Neural crest cell (in vitro differentiated cells): Measurements from ENCODE around the gene LIF. TPM values are rescaled to one million over a fixed set of nuclear protein-coding genes. Genes with fewer than 3 reads are reported as not detected.

Source experiments
- DNase-seq: peaks from one replicate; pipeline ENCODE4 v3.0.0; 2021; ENCODE audit warnings: low read depth, mixed read lengths, low spot score
- H3K27ac Mint-ChIP-seq: one replicate; pipeline ENCODE4 v1.8.0; 2021; ENCODE audit warnings: mild to moderate bottlenecking, mixed read lengths; ENCODE audit not compliant: unreplicated experiment
- H3K27me3 Mint-ChIP-seq: 2 replicates; pipeline ENCODE4 v1.8.0; 2021; ENCODE audit warnings: low read depth, mild to moderate bottlenecking, mixed read lengths
- H3K36me3 Mint-ChIP-seq: 2 replicates; pipeline ENCODE4 v1.8.0; 2021; ENCODE audit warnings: low read depth, mild to moderate bottlenecking, mixed read lengths
- H3K4me1 Mint-ChIP-seq: 2 replicates; pipeline ENCODE4 v1.8.0; 2021; ENCODE audit warnings: mixed read lengths
- H3K4me3 Mint-ChIP-seq: one replicate; pipeline ENCODE4 v1.8.0; 2021; ENCODE audit warnings: mild to moderate bottlenecking, mixed read lengths
- H3K9me3 Mint-ChIP-seq: 2 replicates; pipeline ENCODE4 v1.8.0; 2021; ENCODE audit warnings: mixed read lengths
- CTCF ChIP-seq: fragments of 200-600 bp; sonication (generic); conservative IDR thresholded peaks from 2 replicates; pipeline ENCODE4 v1.5.0; 2021; ENCODE audit warnings: antibody characterized with exemption, mild to moderate bottlenecking
- total RNA-seq: library from RNA; stranded (reverse); gene quantifications from 2 replicates; pipeline ENCODE4 v1.2.1, GENCODE V29; 2021

The LIF gene
- total RNA-seq, 1 donor from 2014 or later: 1.1 TPM

GRCh38 chr22:30192427-30192826, 54.1 kb downstream of the LIF start:
- no peak overlapping the region for H3K27ac Mint-ChIP-seq
- no peaks in the 10 kb centered on the region for H3K9me3 Mint-ChIP-seq
- H3K4me3 Mint-ChIP-seq: no peak overlapping the region
- no peaks in the 10 kb centered on the region for H3K36me3 Mint-ChIP-seq
- H3K27me3 Mint-ChIP-seq: no peaks in the 10 kb centered on the region
- peaks cover 28% of the 10 kb centered on the region for H3K4me1 Mint-ChIP-seq
- TF ChIP-seq CTCF: no peak
- no peak for DNase-seq

GRCh38 chr22:30191040-30191701, 55.4 kb downstream of the LIF start:
- Mint-ChIP-seq H3K27ac (no peak overlapping the region), H3K4me3 (no peak overlapping the region), H3K4me1 (peaks cover 15% of the 10 kb centered on the region), H3K36me3 (no peaks in the 10 kb centered on the region), H3K9me3 (no peaks in the 10 kb centered on the region), H3K27me3 (no peaks in the 10 kb centered on the region)
- no peak for DNase-seq
- TF ChIP-seq CTCF: no peak

- Mint-ChIP-seq H3K27me3 (no peaks in the 10 kb centered on the region), H3K4me3 (no peak overlapping the region), H3K9me3 (no peaks in the 10 kb centered on the region), H3K4me1 (peaks cover 9% of the 10 kb centered on the region), H3K36me3 (no peaks in the 10 kb centered on the region), H3K27ac (no peak overlapping the region)
- DNase-seq: no peak
- no peak for TF ChIP-seq CTCF
Measured at GRCh38 chr22:30190574-30190973, 56.0 kb downstream of the LIF start.

Other genes with a start within 250 kb of the LIF start
- gene HORMAD2, start 166.3 kb downstream of the LIF start, total RNA-seq: not detected in 2 replicates
- not detected in 2 replicates for gene OSM, start 20.1 kb upstream of the LIF start, total RNA-seq
- 6.2 and 8.7 TPM in 2 replicates for gene CASTOR1, start 42.7 kb upstream of the LIF start, total RNA-seq
- gene TBC1D10A, start 80.2 kb upstream of the LIF start, total RNA-seq: 8.2 and 8.5 TPM in 2 replicates
- gene SF3A1, start 110.1 kb upstream of the LIF start, total RNA-seq: 252 and 265 TPM in 2 replicates
- gene CCDC157, start 110.2 kb upstream of the LIF start, total RNA-seq: 8.3 and 9.3 TPM in 2 replicates
- 27.4 and 29.2 TPM in 2 replicates for gene RNF215, start 140.7 kb upstream of the LIF start, total RNA-seq
- gene SEC14L2, start 150.3 kb upstream of the LIF start, total RNA-seq: 10.8 and 11.6 TPM in 2 replicates
- 37.4 and 38.9 TPM in 2 replicates for gene MTFP1, start 179.0 kb upstream of the LIF start, total RNA-seq
- not detected in 2 replicates for gene SEC14L3, start 225.3 kb upstream of the LIF start, total RNA-seq